ENCODE results near the gene HES4.
"Not testable (repeated sequence)": the region's sequence is repeated elsewhere in the genome, so short reads cannot be mapped to it uniquely, and the experiment has no call there.

Gene HES4

DNA sequence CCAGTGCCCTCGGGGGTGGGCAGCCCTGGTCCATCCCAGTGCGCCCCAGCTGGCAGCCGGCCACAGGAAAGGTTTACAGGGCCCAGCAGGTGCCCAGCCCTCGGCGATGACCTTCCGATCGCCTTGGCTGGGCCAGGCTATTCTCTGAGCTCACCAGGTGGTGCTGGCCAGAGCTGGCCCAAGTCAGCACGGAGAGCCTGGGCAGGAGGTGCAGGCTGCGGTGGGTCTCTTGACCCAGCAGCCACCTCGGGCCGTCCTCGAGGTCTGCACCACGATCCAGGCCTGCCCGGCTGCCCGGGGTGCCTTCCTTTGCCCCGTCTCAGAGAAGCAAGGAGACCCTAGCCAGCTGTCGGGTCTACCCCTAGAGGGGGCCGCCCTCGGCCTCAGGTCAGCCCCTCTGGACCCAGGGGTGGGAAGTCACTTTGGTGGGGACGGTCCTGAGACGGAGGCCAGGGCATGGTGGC is 18.4 kb downstream of the HES4 start:
- no peak overlapping the region for H3K4me3 ChIP-seq (ENCODE audit: low read depth, low read length)

DNA sequence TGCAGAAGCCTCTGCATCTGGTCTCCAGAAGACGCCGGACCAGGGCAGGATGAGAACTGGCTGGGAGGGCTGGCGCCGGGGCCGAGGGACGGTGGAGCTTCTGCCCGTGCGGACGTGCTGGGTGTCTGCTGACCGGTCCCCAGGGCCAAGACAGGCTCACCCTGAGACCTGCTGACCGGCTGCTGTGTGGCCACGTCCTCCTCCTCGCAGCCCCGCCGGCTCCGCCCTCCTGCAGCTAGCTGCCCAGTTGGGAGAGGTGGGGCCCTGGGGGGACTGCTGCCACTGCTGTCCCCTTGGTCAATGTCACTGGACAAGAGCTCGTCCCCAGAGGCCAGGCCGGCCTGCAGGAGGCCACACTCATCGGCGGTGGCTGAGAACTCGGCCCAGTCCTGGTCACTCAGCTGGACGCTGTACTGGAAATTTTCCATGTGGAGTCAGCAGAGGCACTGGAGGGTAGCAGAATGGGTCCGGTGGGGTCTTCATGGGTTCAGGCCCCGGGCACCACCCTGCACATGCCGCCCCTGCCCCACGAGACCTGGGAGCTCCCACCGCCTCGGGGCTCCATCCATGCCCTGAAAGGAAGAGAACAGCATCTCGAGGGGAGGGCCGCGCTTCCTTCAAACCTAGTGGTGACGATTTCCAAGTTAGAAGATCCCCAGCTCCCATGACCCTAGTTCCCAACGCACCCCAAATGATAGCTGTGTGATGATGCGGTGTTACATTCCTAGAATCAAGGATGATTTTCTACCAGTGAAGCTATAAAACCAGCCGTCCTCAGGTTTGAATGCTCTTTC is 19.1 kb downstream of the HES4 start:
- H3K4me3 ChIP-seq (ENCODE audit: low read depth, low read length) = no peak overlapping the region

- H3K4me3 ChIP-seq (ENCODE audit: low read depth, low read length) = no peak overlapping the region
Observed at GRCh38 chr1:980137-980571, 19.7 kb downstream of the HES4 start.

- H3K4me3 ChIP-seq (ENCODE audit: low read depth, low read length) = no peak overlapping the region
Observed at GRCh38 chr1:979744-980072, 20.2 kb downstream of the HES4 start.

DNA sequence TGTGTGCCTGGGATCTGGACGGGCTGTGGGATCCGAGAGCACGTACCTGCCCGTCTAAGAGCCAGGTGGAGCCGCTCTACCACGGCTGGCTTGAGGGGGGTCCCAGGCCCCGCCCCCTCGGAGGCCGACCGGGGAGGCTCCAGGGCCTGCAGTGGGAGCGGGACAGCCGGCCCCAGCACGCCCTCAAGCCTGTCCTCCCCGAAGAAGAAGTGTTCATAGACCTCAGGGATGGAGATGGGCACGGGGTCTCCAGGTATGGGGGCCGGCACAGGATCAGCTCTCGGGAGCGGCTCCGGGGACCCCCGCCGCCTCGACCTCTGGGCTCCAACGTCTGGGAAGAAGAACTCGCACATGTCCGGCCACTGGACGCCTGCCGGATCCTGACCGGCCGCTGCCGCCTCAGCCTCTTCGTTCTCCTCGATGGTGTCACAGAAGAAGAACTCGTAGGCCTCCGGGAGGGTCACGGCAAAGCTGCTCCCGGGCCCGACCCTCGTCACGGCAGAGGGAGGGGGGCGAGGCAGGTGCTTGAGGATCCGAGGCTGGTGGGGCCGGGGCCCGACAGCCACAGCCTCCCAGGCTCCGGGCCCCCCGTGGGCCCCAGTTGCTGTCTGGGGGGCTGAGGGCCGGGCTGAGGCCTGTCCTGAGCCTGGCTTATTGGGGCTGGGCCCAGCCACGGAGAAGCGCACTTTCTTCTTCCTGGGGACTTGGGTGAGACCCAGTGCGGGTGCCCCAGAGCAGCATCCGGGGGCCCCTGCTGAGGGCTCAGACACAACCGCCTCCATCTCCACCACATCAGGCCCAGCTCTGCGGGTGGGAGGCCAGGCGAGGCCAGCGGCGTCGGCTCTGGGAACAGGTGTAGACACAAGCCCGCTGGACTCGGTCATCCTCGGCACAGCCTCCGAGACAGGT is 20.8 kb downstream of the HES4 start:
- no peak overlapping the region for H3K4me3 ChIP-seq (ENCODE audit: low read depth, low read length)

- H3K4me3 ChIP-seq (ENCODE audit: low read depth, low read length) = no peak overlapping the region
Observed at GRCh38 chr1:978069-978834, 21.6 kb downstream of the HES4 start.

DNA sequence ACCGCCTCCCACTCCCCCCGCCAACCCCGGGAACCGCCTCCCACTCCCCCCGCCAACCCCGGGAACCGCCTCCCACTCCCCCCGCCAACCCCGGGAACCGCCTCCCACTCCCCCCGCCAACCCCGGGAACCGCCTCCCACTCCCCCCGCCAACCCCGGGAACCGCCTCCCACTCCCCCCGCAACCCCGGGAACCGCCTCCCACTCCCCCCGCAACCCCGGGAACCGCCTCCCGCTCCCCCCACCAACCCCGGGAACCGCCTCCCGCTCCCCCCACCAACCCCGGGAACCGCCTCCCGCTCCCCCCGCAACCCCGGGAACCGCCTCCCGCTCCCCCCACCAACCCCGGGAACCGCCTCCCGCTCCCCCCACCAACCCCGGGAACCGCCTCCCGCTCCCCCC is 23.1 kb downstream of the HES4 start:
- H3K4me3 ChIP-seq (ENCODE audit: low read depth, low read length) = not testable (repeated sequence)

DNA sequence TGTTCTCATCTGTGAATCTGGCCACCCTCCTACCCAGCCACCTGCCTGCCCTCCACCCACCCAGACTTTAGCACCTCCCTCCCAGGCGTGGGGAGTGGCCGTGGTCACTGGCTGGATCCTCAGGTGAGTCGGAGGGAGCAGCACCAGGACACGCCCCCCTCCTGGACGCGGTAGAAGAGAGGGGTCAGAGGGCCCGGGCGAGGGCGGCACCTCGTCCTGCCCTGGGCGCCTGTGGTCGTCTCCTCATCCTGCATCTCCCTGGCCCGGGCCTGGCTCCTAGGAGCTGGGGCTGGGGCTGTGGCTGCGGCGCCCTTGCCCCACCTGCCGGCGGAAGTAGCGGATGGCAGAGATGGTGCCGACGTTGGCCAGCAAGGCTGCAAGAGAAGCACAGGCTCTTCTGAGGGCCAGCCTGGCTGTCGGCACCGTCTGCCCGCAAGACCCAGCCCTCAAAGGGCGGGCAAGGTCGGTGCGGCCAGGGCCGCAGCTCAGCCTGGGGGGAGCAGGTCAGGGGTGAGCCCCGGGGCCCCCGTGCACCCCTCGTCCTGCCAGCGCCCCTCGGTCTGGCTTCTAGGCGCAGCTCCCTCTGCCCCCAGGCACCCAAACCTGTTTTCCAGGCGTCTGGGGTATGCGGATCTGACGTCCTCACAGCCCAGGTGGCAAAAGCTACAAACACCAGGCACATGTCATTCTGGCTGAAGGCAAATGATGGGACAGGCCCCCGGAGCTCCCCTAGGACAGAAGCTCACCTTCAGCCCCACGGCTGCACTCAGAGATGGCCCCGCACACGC is 23.8 kb downstream of the HES4 start:
- H3K4me3 ChIP-seq (ENCODE audit: low read depth, low read length) = no peak overlapping the region

DNA sequence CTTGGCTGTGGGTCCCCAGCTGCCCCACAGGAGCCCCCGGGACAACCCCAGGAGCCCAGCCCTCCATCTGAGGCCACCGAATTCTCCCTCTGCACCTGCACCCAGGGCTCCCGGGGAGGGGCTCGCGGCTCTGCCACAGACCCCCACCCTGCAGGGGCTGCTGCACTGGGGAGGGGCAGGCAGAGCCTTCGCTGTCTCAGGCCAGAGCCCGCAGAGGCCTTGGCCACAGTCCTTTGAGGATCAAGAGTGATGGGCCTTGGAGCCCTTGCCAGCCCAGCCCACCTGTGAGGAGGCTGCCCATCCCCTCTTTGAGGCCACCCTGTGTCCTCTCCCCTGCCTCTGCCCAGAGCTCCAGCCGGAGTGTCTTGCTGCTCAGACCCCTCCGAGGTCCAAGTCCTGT is 24.5 kb downstream of the HES4 start:
- H3K4me3 ChIP-seq (ENCODE audit: low read depth, low read length) = no peak overlapping the region

DNA sequence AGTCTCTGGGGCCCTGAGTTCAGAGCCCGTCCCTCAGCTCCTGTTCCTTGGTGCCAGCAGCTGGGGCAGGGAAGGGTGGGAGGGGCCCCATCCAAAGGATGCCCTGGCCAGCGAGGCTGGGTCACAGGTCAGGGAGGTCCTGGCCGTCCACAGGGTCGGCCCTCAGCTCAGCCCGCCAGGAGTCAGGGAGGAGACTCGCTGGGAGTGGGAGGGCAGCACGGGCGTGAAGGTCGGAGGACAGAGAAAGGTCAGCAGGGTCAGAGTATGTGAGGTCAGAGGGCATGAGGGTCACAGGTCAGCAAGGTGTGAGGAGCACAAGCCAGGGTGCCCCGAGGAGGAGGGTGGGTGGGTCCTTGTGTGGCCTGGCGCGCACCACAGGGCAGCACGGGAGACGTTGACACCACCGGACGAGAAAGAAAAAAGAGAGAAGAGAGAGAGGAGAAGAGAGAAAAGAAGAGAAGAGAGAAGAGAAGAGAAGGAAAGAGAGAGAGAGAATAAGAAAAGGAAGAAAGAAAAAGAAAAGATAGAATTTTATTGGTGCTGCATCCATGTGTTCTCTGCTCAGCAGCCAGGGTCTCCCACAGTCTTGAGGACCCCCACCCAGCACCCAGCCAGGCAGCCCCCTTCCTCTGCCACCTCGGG is 25.1 kb downstream of the HES4 start:
- no peak overlapping the region for H3K4me3 ChIP-seq (ENCODE audit: low read depth, low read length)

GRCh38 chr1:974293-974640 is 25.6 kb downstream of the HES4 start:
- no peak overlapping the region for H3K4me3 ChIP-seq (ENCODE audit: low read depth, low read length)

DNA sequence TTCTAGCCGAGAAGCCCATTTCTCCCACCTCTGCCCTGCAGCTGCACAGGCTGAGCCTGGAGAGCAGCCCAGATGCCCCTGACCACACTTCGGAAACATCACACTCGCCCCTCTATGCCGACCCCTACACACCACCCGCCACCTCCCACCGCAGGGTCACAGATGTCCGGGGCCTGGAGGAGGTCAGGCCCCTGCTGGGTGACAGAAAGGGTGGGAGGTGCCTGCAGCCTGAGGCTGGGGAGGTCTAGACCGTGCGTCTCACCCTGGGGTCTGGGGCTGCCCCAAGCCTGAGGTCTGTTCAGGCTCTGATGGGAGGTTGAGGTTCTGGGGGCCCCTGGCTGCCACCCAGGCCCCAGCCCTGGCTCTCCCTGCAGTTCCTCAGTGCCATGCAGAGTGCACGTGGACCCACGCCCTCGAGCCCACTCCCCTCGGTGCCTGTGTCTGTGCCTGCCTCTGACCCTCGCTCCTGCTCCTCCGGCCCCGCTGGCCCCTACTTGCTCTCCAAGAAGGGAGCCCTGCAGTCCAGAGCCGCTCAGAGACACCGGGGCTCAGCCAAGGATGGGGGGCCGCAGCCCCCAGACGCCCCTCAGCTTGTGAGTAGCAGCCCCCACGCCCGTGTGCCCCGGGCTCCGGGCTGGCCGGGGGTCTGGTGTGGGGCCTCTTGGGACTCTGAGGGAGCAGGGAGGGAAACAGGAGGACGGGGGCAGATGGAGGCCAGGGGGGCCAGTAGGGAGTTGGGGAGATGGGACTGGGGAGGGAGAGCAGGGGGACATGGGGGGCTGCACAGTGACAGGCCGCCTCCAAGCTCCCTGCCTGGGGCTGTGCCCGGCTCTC is 26.2 kb downstream of the HES4 start:
- no peak overlapping the region for H3K4me3 ChIP-seq (ENCODE audit: low read depth, low read length)

- no peak overlapping the region for H3K4me3 ChIP-seq (ENCODE audit: low read depth, low read length)
Observed at GRCh38 chr1:972726-973458, 27.0 kb downstream of the HES4 start.

DNA sequence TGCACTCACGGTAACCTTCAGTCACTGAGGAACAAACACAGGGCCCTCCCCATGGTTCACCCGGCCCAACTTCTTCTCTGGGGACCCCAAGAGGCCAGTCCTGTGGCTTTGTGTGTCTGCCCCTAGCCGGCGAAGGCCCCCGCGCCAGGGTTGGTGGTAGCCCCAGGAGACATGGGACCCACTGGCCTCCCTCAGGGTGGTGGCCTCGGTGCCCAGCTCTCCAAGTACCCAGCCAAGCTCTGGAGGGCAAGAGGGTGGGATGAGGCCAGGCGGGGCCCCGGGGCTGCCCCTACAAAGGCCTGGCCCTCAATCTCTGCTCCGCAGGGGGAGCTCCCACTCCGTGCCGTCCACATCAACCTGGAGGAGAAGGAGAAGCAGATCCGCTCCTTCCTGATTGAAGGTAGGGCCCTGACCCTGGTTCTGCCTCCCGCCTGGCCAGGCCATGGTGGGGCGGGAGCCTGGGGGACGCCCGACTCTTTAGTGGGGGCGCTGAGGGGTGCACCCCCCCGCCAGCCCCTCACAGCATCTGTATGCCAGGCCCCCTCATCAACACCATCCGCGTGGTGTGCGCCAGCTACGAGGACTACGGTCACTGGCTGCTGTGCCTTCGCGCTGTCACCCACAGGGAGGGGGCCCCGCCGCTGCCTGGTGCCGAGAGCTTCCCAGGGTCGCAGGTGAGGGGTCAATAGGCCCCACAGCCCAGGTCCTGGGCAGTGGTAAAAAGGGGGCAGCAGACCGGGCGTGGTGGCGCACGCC is 28.0 kb downstream of the HES4 start:
- no peak overlapping the region for H3K4me3 ChIP-seq (ENCODE audit: low read depth, low read length)

- no peak overlapping the region for H3K4me3 ChIP-seq (ENCODE audit: low read depth, low read length)
Observed at GRCh38 chr1:970973-971730, 28.7 kb downstream of the HES4 start.

DNA sequence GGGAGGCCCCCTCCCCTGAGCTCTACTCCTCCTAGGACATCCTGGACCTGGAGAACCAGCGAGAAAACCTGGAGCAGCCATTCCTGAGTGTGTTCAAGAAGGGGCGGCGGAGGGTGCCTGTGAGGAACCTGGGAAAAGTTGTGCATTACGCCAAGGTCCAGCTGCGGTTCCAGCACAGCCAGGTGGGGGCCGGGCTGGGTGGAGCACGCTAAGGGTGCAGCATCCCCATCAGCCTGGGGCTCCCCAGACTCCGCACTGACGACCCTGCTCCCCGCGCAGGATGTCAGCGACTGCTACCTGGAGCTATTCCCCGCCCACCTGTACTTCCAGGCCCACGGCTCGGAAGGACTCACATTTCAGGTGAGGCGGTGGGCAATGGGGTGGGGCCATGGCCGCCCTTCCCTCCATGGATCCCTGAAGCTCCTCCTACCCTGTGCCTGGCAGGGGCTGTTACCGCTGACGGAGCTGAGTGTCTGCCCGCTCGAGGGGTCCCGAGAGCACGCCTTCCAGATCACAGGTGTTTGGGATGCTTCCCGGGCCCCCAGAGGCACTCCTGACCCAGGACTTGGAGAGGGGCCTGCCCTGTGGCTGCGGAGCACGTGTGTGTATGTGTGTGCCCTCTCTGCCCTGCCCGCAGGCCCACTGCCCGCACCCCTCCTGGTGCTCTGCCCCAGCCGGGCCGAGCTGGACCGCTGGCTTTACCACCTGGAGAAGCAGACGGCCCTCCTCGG is 29.5 kb downstream of the HES4 start:
- H3K4me3 ChIP-seq (ENCODE audit: low read depth, low read length) = no peak overlapping the region

Measured in iPS-11a (cell line).